LNCaP clone FGC (cell line): ENCODE data around the gene C17orf50.

Experiments
- DNase-seq: peaks from one replicate; pipeline ENCODE4 v3.0.0-alpha.2; 2011; ENCODE audit warnings: low read depth
- H3K4me3 ChIP-seq: 2 replicates; pipeline ENCODE4 v1.5.1; 2011; ENCODE audit warnings: mild to moderate bottlenecking, low read depth, low read length, control low read depth
- TF ChIP-seq, protein P1 (sequence below): IDR thresholded peaks from 2 replicates; pipeline ENCODE4 v1.5.1; 2012; ENCODE audit warnings: mild to moderate bottlenecking; ENCODE audit not compliant: control insufficient read depth, insufficient read depth; ENCODE audit errors: extremely low read depth

C17orf50 gene

GRCh38 chr17:35733366-35733765 is 27.3 kb upstream of the C17orf50 start:
- no peak for DNase-seq
- TF ChIP-seq, protein P1, sequence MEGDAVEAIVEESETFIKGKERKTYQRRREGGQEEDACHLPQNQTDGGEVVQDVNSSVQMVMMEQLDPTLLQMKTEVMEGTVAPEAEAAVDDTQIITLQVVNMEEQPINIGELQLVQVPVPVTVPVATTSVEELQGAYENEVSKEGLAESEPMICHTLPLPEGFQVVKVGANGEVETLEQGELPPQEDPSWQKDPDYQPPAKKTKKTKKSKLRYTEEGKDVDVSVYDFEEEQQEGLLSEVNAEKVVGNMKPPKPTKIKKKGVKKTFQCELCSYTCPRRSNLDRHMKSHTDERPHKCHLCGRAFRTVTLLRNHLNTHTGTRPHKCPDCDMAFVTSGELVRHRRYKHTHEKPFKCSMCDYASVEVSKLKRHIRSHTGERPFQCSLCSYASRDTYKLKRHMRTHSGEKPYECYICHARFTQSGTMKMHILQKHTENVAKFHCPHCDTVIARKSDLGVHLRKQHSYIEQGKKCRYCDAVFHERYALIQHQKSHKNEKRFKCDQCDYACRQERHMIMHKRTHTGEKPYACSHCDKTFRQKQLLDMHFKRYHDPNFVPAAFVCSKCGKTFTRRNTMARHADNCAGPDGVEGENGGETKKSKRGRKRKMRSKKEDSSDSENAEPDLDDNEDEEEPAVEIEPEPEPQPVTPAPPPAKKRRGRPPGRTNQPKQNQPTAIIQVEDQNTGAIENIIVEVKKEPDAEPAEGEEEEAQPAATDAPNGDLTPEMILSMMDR, result no peak
- H3K4me3 ChIP-seq, result no peak overlapping the region

- DNase-seq, result no peak
- TF ChIP-seq, protein P1, result no peak
- H3K4me3 ChIP-seq, result no peak overlapping the region
Measured at GRCh38 chr17:35734396-35734795, 26.3 kb upstream of the C17orf50 start.

DNA sequence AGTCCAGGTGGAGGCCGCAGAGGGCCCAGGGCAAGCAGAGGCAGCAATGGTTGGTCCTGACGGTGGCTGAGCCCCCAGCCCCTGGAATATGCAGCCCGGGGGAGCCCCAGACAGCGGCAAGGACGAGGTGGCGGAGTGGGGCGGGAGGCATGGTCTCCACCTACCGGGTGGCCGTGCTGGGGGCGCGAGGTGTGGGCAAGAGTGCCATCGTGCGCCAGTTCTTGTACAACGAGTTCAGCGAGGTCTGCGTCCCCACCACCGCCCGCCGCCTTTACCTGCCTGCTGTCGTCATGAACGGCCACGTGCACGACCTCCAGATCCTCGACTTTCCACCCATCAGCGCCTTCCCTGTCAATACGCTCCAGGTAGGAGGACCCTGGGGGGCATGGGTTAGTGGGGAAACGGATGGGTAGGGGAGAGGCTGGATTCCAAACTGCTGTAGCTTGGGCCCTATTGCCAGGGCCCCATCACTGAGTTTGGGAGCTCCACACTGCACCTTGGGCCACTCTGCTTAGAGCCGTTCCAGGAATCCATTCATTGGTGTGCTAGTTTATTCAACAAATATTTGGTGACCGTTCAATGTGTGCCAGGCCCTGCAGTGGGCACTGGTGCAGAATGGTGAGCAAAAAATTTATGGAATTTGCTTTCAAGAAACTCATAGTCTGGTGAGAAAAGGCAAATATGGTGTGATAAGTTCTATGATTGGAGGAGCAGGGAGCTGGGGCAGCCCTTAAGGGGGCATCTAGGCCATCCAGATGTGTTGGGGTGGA is 25.5 kb upstream of the C17orf50 start:
- H3K4me3 ChIP-seq, result no peak overlapping the region
- DNase-seq, result no peak
- TF ChIP-seq, protein P1, result no peak

- no peak overlapping the region for H3K4me3 ChIP-seq
Measured at GRCh38 chr17:35736236-35736635, 24.5 kb upstream of the C17orf50 start.

GRCh38 chr17:35738519-35739133 is 22.1 kb upstream of the C17orf50 start:
- no peak for DNase-seq
- TF ChIP-seq, protein P1, result no peak
- H3K4me3 ChIP-seq, result no peak overlapping the region

More at GRCh38 chr17:35736236-35736635, 24.5 kb upstream of the C17orf50 start:
- DNase-seq, result no peak
- TF ChIP-seq, protein P1, result no peak

GRCh38 chr17:35740216-35740615 is 20.5 kb upstream of the C17orf50 start:
- no peak overlapping the region for H3K4me3 ChIP-seq
- no peak for DNase-seq
- TF ChIP-seq, protein P1, result no peak
